GM23338 (cell line): ENCODE results near the gene DSE. TPM values are rescaled to one million over a fixed set of nuclear protein-coding genes. Genes with fewer than 3 reads are reported as not detected.

Experiments
- ATAC-seq: fragments of 200-7000 bp; cut with Tn5 transposase; 3 replicates; pipeline ENCODE4 v1.9.1; 2020
- DNase-seq: peaks from one replicate; pipeline ENCODE4 v3.0.0-alpha.2; 2015; ENCODE audit warnings: low spot score
- H2AFZ ChIP-seq: fragments of 200-600 bp; sonication (generic); 2 replicates; pipeline ENCODE4 v1.8.0; 2016; ENCODE audit warnings: antibody characterized with exemption, mild to moderate bottlenecking, moderate library complexity
- H3F3A ChIP-seq: fragments of 200-600 bp; sonication (generic); replicated peaks from 2 replicates; pipeline ENCODE4 v1.8.0; 2017; ENCODE audit warnings: antibody characterized with exemption, mixed run types, low read depth
- H3K27ac ChIP-seq: fragments of 200-600 bp; sonication (generic); 2 replicates; pipeline ENCODE4 v1.6.1; 2016; ENCODE audit warnings: low read depth
- H3K27me3 ChIP-seq: fragments of 200-600 bp; sonication (generic); 2 replicates; pipeline ENCODE4 v1.8.0; 2016; ENCODE audit warnings: mild to moderate bottlenecking, mixed run types, moderate library complexity; ENCODE audit not compliant: insufficient read depth
- H3K36me3 ChIP-seq: fragments of 200-600 bp; sonication (generic); 2 replicates; pipeline ENCODE4 v1.8.0; 2016; ENCODE audit warnings: mild to moderate bottlenecking; ENCODE audit not compliant: insufficient read depth
- H3K4me1 ChIP-seq: fragments of 200-600 bp; sonication (generic); 2 replicates; pipeline ENCODE4 v1.8.0; 2016; ENCODE audit warnings: mild to moderate bottlenecking, moderate library complexity; ENCODE audit not compliant: insufficient read depth
- H3K4me2 ChIP-seq: fragments of 200-600 bp; sonication (generic); 2 replicates; pipeline ENCODE4 v1.7.1; 2017; ENCODE audit warnings: mixed run types
- H3K4me3 ChIP-seq: fragments of 200-600 bp; sonication (generic); 2 replicates; pipeline ENCODE4 v1.6.1; 2016; ENCODE audit warnings: mixed run types
- H3K79me2 ChIP-seq: fragments of 200-600 bp; sonication (generic); replicated peaks from 2 replicates; pipeline ENCODE4 v1.8.0; 2017; ENCODE audit warnings: mild to moderate bottlenecking; ENCODE audit not compliant: insufficient read depth
- H3K9me2 ChIP-seq: fragments of 200-600 bp; sonication (generic); 2 replicates; pipeline ENCODE4 v1.8.0; 2017; ENCODE audit not compliant: insufficient read depth
- H4K20me1 ChIP-seq: fragments of 200-600 bp; sonication (generic); replicated peaks from 2 replicates; pipeline ENCODE4 v1.8.0; 2017; ENCODE audit warnings: mild to moderate bottlenecking; ENCODE audit not compliant: insufficient read depth
- H3K27ac Mint-ChIP-seq: 2 replicates; pipeline ENCODE4 v1.8.0; 2020; ENCODE audit warnings: inconsistent platforms, mild to moderate bottlenecking, moderate library complexity, mixed read lengths
- H3K27me3 Mint-ChIP-seq: 3 replicates; pipeline ENCODE4 v1.8.0; 2022; ENCODE audit warnings: low read depth, mild to moderate bottlenecking, moderate library complexity, mixed read lengths, inconsistent platforms; ENCODE audit not compliant: insufficient read depth, poor library complexity
- H3K36me3 Mint-ChIP-seq: 3 replicates; pipeline ENCODE4 v1.8.0; 2021; ENCODE audit warnings: low read depth, mild to moderate bottlenecking, inconsistent platforms, moderate library complexity, mixed read lengths
- H3K4me1 Mint-ChIP-seq: 3 replicates; pipeline ENCODE4 v1.8.0; 2020; ENCODE audit warnings: mild to moderate bottlenecking, inconsistent platforms, mixed read lengths
- H3K4me3 Mint-ChIP-seq: 3 replicates; pipeline ENCODE4 v1.8.0; 2021; ENCODE audit warnings: moderate library complexity, mild to moderate bottlenecking, inconsistent platforms, mixed read lengths
- H3K9me3 Mint-ChIP-seq: 3 replicates; pipeline ENCODE4 v1.8.0; 2020; ENCODE audit warnings: moderate library complexity, mild to moderate bottlenecking, inconsistent platforms, mixed read lengths
- CREB1 ChIP-seq: fragments of 250-450 bp; sonication (Bioruptor Pico); IDR thresholded peaks from 2 replicates; pipeline ENCODE4 v1.5.0; 2020; ENCODE audit warnings: low read depth, mild to moderate bottlenecking, moderate library complexity
- EZH2 ChIP-seq: fragments of 200-600 bp; sonication (generic); IDR thresholded peaks from one replicate; pipeline ENCODE4 v1.8.0; 2017; ENCODE audit warnings: antibody characterized with exemption, mild to moderate bottlenecking, low read depth; ENCODE audit not compliant: unreplicated experiment
- EZH2phosphoT487 ChIP-seq: fragments of 200-600 bp; sonication (generic); IDR thresholded peaks from one replicate; pipeline ENCODE4 v1.8.1; 2018; ENCODE audit warnings: antibody characterized with exemption; ENCODE audit not compliant: unreplicated experiment
- JUNB ChIP-seq: IDR thresholded peaks from one replicate; pipeline ENCODE4 v1.6.1; 2016; ENCODE audit warnings: antibody characterized with exemption; ENCODE audit not compliant: unreplicated experiment
- NANOG ChIP-seq: IDR thresholded peaks from 2 replicates; pipeline ENCODE4 v1.6.1; 2016; ENCODE audit warnings: antibody characterized with exemption, borderline replicate concordance
- POLR2AphosphoS5 ChIP-seq: IDR thresholded peaks from 2 replicates; pipeline ENCODE4 v1.6.1; 2016; ENCODE audit warnings: antibody characterized with exemption, low read depth
- STAT1 ChIP-seq: IDR thresholded peaks from one replicate; pipeline ENCODE4 v1.6.1; 2016; ENCODE audit warnings: antibody characterized with exemption; ENCODE audit not compliant: unreplicated experiment
- ZNF331 ChIP-seq: fragments of 250-450 bp; sonication (Bioruptor Pico); IDR thresholded peaks from 2 replicates; pipeline ENCODE4 v1.5.0; 2020; ENCODE audit warnings: low read depth, mild to moderate bottlenecking, moderate library complexity
- polyA plus RNA-seq: library from polyadenylated mRNA; unstranded; fragments of >200 nt; fragmentation: Nextera tagmentation; extraction: Ambion mirVana; gene quantifications from 2 replicates; pipeline ENCODE4 v1.2.1, GENCODE V29; 2016
- total RNA-seq: library from RNA; depleted of rRNA; stranded (reverse); fragments of >200 nt; shearing (Covaris generic); gene quantifications from 2 replicates; pipeline ENCODE4 v1.2.3, GENCODE V29; 2014
- TF ChIP-seq, protein P1 (sequence below): fragments of 250-450 bp; sonication (Bioruptor Pico); IDR thresholded peaks from 2 replicates; pipeline ENCODE4 v1.5.0; 2020; ENCODE audit warnings: mild to moderate bottlenecking, moderate library complexity
- TF ChIP-seq, protein P2 (sequence below), 2 experiments: fragments of 200-600 bp in 1 of 2; sonication (generic) in 1 of 2; conservative IDR thresholded peaks; 2 replicates each; pipeline versions ENCODE4 v1.5.1 to v1.6.1; 2016 to 2017; ENCODE audit warnings: antibody characterized with exemption in 2 of 2, low read depth in 2 of 2, mild to moderate bottlenecking in 2 of 2, moderate library complexity in 1 of 2
- TF ChIP-seq, protein P3 (sequence below): IDR thresholded peaks from 2 replicates; pipeline ENCODE4 v1.6.1; 2016; ENCODE audit warnings: antibody characterized with exemption

DSE gene
- total and polyA plus RNA-seq, 2 experiments from 2014 or later, result 18.8 to 45.2 TPM

DNA sequence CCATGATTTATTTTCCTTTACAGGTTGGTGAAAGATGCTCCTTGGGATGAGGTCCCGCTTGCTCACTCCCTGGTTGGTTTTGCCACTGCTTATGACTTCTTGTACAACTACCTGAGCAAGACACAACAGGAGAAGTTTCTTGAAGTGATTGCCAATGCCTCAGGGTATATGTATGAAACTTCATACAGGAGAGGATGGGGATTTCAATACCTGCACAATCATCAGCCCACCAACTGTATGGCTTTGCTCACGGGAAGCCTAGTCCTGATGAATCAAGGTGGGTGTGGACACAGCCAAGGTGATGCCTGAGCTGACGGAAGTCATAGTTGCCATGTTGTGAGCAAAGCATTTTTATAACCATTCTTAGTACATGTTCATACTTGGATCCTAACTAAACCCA lies 55.8 kb downstream of the DSE start (continued):
- TF ChIP-seq, protein P1, sequence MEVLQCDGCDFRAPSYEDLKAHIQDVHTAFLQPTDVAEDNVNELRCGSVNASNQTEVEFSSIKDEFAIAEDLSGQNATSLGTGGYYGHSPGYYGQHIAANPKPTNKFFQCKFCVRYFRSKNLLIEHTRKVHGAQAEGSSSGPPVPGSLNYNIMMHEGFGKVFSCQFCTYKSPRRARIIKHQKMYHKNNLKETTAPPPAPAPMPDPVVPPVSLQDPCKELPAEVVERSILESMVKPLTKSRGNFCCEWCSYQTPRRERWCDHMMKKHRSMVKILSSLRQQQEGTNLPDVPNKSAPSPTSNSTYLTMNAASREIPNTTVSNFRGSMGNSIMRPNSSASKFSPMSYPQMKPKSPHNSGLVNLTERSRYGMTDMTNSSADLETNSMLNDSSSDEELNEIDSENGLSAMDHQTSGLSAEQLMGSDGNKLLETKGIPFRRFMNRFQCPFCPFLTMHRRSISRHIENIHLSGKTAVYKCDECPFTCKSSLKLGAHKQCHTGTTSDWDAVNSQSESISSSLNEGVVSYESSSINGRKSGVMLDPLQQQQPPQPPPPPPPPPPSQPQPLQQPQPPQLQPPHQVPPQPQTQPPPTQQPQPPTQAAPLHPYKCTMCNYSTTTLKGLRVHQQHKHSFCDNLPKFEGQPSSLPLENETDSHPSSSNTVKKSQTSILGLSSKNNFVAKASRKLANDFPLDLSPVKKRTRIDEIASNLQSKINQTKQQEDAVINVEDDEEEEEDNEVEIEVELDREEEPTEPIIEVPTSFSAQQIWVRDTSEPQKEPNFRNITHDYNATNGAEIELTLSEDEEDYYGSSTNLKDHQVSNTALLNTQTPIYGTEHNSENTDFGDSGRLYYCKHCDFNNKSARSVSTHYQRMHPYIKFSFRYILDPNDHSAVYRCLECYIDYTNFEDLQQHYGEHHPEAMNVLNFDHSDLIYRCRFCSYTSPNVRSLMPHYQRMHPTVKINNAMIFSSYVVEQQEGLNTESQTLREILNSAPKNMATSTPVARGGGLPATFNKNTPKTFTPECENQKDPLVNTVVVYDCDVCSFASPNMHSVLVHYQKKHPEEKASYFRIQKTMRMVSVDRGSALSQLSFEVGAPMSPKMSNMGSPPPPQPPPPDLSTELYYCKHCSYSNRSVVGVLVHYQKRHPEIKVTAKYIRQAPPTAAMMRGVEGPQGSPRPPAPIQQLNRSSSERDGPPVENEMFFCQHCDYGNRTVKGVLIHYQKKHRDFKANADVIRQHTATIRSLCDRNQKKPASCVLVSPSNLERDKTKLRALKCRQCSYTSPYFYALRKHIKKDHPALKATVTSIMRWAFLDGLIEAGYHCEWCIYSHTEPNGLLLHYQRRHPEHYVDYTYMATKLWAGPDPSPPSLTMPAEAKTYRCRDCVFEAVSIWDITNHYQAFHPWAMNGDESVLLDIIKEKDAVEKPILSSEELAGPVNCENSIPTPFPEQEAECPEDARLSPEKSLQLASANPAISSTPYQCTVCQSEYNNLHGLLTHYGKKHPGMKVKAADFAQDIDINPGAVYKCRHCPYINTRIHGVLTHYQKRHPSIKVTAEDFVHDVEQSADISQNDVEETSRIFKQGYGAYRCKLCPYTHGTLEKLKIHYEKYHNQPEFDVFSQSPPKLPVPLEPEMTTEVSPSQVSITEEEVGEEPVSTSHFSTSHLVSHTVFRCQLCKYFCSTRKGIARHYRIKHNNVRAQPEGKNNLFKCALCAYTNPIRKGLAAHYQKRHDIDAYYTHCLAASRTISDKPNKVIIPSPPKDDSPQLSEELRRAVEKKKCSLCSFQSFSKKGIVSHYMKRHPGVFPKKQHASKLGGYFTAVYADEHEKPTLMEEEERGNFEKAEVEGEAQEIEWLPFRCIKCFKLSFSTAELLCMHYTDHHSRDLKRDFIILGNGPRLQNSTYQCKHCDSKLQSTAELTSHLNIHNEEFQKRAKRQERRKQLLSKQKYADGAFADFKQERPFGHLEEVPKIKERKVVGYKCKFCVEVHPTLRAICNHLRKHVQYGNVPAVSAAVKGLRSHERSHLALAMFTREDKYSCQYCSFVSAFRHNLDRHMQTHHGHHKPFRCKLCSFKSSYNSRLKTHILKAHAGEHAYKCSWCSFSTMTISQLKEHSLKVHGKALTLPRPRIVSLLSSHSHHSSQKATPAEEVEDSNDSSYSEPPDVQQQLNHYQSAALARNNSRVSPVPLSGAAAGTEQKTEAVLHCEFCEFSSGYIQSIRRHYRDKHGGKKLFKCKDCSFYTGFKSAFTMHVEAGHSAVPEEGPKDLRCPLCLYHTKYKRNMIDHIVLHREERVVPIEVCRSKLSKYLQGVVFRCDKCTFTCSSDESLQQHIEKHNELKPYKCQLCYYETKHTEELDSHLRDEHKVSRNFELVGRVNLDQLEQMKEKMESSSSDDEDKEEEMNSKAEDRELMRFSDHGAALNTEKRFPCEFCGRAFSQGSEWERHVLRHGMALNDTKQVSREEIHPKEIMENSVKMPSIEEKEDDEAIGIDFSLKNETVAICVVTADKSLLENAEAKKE (CRISPR knock-in tag), result no peak
- TF ChIP-seq, protein P2, sequence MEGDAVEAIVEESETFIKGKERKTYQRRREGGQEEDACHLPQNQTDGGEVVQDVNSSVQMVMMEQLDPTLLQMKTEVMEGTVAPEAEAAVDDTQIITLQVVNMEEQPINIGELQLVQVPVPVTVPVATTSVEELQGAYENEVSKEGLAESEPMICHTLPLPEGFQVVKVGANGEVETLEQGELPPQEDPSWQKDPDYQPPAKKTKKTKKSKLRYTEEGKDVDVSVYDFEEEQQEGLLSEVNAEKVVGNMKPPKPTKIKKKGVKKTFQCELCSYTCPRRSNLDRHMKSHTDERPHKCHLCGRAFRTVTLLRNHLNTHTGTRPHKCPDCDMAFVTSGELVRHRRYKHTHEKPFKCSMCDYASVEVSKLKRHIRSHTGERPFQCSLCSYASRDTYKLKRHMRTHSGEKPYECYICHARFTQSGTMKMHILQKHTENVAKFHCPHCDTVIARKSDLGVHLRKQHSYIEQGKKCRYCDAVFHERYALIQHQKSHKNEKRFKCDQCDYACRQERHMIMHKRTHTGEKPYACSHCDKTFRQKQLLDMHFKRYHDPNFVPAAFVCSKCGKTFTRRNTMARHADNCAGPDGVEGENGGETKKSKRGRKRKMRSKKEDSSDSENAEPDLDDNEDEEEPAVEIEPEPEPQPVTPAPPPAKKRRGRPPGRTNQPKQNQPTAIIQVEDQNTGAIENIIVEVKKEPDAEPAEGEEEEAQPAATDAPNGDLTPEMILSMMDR (conservative IDR thresholded peaks at IDR 0.05; ENCODE audit: low read depth in 2 of 2), result no peak
- TF ChIP-seq, protein P3, sequence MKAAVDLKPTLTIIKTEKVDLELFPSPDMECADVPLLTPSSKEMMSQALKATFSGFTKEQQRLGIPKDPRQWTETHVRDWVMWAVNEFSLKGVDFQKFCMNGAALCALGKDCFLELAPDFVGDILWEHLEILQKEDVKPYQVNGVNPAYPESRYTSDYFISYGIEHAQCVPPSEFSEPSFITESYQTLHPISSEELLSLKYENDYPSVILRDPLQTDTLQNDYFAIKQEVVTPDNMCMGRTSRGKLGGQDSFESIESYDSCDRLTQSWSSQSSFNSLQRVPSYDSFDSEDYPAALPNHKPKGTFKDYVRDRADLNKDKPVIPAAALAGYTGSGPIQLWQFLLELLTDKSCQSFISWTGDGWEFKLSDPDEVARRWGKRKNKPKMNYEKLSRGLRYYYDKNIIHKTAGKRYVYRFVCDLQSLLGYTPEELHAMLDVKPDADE, result no peak
- TF ChIP-seq POLR2AphosphoS5, result no peak
- no peak for TF ChIP-seq STAT1
- no peak for TF ChIP-seq EZH2phosphoT487

DNA sequence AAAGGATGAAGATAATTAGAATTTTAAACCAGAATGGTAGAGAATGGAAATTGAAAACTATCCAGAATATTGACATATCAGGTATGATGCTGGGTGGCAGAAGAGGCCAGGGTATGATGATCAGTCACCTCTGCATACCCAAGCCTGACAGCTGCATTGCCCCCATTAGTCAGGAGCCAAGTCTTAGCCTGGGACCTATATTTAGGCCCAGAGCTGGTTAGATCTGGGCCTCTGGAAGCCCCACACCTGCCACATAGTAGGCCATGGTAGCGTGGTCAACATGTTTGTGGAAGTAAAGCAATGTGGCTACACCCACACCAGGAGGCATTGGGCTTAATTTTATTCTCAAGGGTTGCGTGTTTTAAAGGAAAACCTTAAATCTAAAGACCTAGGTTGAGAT lies 58.4 kb downstream of the DSE start:
- Histone ChIP-seq H4K20me1 (no peaks in the 10 kb centered on the region), H3K27me3 (no peaks in the 10 kb centered on the region), H3K4me2 (no peak overlapping the region), H3K79me2 (peaks cover 3% of the 10 kb centered on the region; the same call in 1 of the 2 replicates), H3K27ac (no peak overlapping the region), H2AFZ (no peak overlapping the region), H3K36me3 (no peaks in the 10 kb centered on the region), H3K4me1 (peaks cover 40% of the 10 kb centered on the region), H3F3A (no peaks in the 10 kb centered on the region), H3K9me2 (no peaks in the 10 kb centered on the region), H3K4me3 (no peak overlapping the region)
- peaks cover 39% of the 10 kb centered on the region for H3K36me3 Mint-ChIP-seq
- H3K4me3 Mint-ChIP-seq, result no peak overlapping the region
- TF ChIP-seq CREB1 (CRISPR knock-in tag), result no peak
- TF ChIP-seq JUNB, result no peak
- TF ChIP-seq, protein P3, result no peak
- no peak for TF ChIP-seq NANOG
- TF ChIP-seq ZNF331 (CRISPR knock-in tag), result no peak
- no peak for TF ChIP-seq POLR2AphosphoS5
- no peak for TF ChIP-seq EZH2
- H3K27ac Mint-ChIP-seq, result no peak overlapping the region
- no peak for ATAC-seq
- no peak for DNase-seq
- H3K9me3 Mint-ChIP-seq, result no peaks in the 10 kb centered on the region
- H3K27me3 Mint-ChIP-seq, result peaks cover 2% of the 10 kb centered on the region
- H3K4me1 Mint-ChIP-seq, result peaks cover 35% of the 10 kb centered on the region
